ENCODE data around the gene SPACA4. TPM values are rescaled to one million over a fixed set of nuclear protein-coding genes. Genes with fewer than 3 reads are reported as not detected.

Gene SPACA4
- total and polyA plus RNA-seq, 9 of the 15 experiments (the other 6 are each of a cell fraction or from before 2014, with no cell fraction given): not detected

DNA sequence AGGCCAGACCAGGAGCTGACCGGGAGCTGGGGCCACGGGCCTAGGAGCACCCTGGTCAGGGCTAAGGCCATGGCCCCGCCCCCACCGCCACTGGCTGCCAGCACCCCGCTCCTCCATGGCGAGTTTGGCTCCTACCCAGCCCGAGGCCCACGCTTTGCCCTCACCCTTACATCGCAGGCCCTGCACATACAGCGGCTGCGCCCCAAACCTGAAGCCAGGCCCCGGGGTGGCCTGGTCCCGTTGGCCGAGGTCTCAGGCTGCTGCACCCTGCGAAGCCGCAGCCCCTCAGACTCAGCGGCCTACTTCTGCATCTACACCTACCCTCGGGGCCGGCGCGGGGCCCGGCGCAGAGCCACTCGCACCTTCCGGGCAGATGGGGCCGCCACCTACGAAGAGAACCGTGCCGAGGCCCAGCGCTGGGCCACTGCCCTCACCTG lies 19.4 kb downstream of the SPACA4 start:
- BruUV-seq (replicated peaks): no TSS peak
- POLR2A ChIA-PET: interaction anchor here (0.9 kb wide), 1 partner anchor 11 kb away, joined by 3 read pairs; the partner anchor contains the start of gene DBP
- Histone ChIP-seq H3K4me2 (ENCODE audit: insufficient read depth, low read length) (no peak overlapping the region), H4K20me1 (replicated peaks; ENCODE audit: control insufficient read depth, insufficient read depth, low read length) (no peaks in the 10 kb centered on the region), H3K9me1 (ENCODE audit: control insufficient read depth, insufficient read depth, low read length) (no peaks in the 10 kb centered on the region), H3K9ac (ENCODE audit: insufficient read depth in 1 of 2, low read depth in 2 of 2, low read length in 2 of 2) (peak overlapping the region in 1 of 2 experiments; percentile 11; a peak in 2 of 4 replicates), H3K9me3 (replicated peaks; ENCODE audit: control insufficient read depth, insufficient read depth, low read depth, low read length) (no peaks in the 10 kb centered on the region), H3K27me3 (ENCODE audit: control insufficient read depth in 2 of 2, insufficient read depth in 2 of 2, low read length in 2 of 2) (no peaks in the 10 kb centered on the region), H3K4me3 (no peak overlapping the region), H2AFZ (ENCODE audit: low read depth, low read length) (no peak overlapping the region), H3K79me2 (ENCODE audit: control insufficient read depth, insufficient read depth, low read length) (no peaks in the 10 kb centered on the region), H3K27ac (ENCODE audit: extremely low read depth, low read depth, low read length) (no peak overlapping the region), H3K4me1 (replicated peaks in 1 of 2; ENCODE audit: control insufficient read depth in 2 of 2, insufficient read depth in 2 of 2, low read length in 2 of 2) (peaks cover 16 to 69% of the 10 kb centered on the region in 2 experiments), H3K36me3 (ENCODE audit: control insufficient read depth, insufficient read depth, low read length) (peaks cover 5% of the 10 kb centered on the region; the same call in 1 of the 3 replicates)
- intact Hi-C loops (cut with micrococcal nuclease) (no loop called here), in situ Hi-C loops (cut with MboI) (no loop called here)
- FAIRE-seq (no peak), ATAC-seq (no peak), DNase-seq (ENCODE audit: extremely low read depth in 1 of 4, low spot score in 3 of 4) (no peak)
- CTCF ChIA-PET (ENCODE audit: low intra/inter-chr PET ratio): no interaction called here
- 92% methylated on average over 20 of the region's 30 CpGs for WGBS (ENCODE audit: insufficient coverage, low coverage, missing lambda C conversion rate)
- TF ChIP-seq POLR2G (IDR thresholded peaks at IDR 0.05; ENCODE audit: low read depth, low read length) (peak; percentile 42; the same call in 1 of the 2 replicates), THRAP3 (IDR thresholded peaks at IDR 0.05; ENCODE audit: borderline replicate concordance) (no peak), MYC (IDR thresholded peaks at IDR 0.05; ENCODE audit: low read depth, low read length) (no peak), MYC (CRISPR knock-in tag; IDR thresholded peaks at IDR 0.05; ENCODE audit: borderline replicate concordance, low read depth) (no peak), RBFOX2 (IDR thresholded peaks at IDR 0.05; ENCODE audit: low read depth, low read length) (0 out of 2 replicates have a peak, but pooled peaks have one; percentile 17), SMC3 (conservative IDR thresholded peaks at IDR 0.05; ENCODE audit: insufficient read depth, low read depth, low read length) (no peak)
